ENCODE measurements around the gene MYO1H.
"Not testable (repeated sequence)": the region's sequence is repeated elsewhere in the genome, so short reads cannot be mapped to it uniquely, and the experiment has no call there.

The MYO1H gene

GRCh38 chr12:109422251-109422650 is 74.6 kb downstream of the MYO1H start:
- Histone ChIP-seq H3K27me3 (replicated peaks; ENCODE audit: control insufficient read depth, insufficient read depth, low read length) (peaks cover 53% of the 10 kb centered on the region), H3K36me3 (ENCODE audit: control insufficient read depth, insufficient read depth, low read length, severe bottlenecking) (no peaks in the 10 kb centered on the region), H3K9ac (ENCODE audit: low read length) (no peak overlapping the region), H3K4me1 (ENCODE audit: control insufficient read depth, insufficient read depth, low read length) (no peaks in the 10 kb centered on the region), H3K9me3 (ENCODE audit: control insufficient read depth, low read length) (no peaks in the 10 kb centered on the region), H3K4me3 (ENCODE audit: low read length) (no peak overlapping the region)
- DNase-seq (ENCODE audit: low read depth): no peak

GRCh38 chr12:109423392-109423791 is 75.7 kb downstream of the MYO1H start:
- Histone ChIP-seq H3K4me1 (ENCODE audit: control insufficient read depth, insufficient read depth, low read length) (no peaks in the 10 kb centered on the region), H3K4me3 (ENCODE audit: low read length) (no peak overlapping the region), H3K27me3 (replicated peaks; ENCODE audit: control insufficient read depth, insufficient read depth, low read length) (peaks cover 53% of the 10 kb centered on the region), H3K9me3 (ENCODE audit: control insufficient read depth, low read length) (no peaks in the 10 kb centered on the region), H3K9ac (ENCODE audit: low read length) (no peak overlapping the region), H3K36me3 (ENCODE audit: control insufficient read depth, insufficient read depth, low read length, severe bottlenecking) (no peaks in the 10 kb centered on the region)
- no peak for DNase-seq (ENCODE audit: low read depth)

GRCh38 chr12:109428037-109428629 is 80.4 kb downstream of the MYO1H start:
- Histone ChIP-seq H3K4me3 (ENCODE audit: low read length) (no peak overlapping the region), H3K9ac (ENCODE audit: low read length) (peak overlapping the region; percentile 9), H3K27me3 (replicated peaks; ENCODE audit: control insufficient read depth, insufficient read depth, low read length) (peaks cover 27% of the 10 kb centered on the region), H3K36me3 (ENCODE audit: control insufficient read depth, insufficient read depth, low read length, severe bottlenecking) (no peaks in the 10 kb centered on the region), H3K9me3 (ENCODE audit: control insufficient read depth, low read length) (no peaks in the 10 kb centered on the region), H3K4me1 (ENCODE audit: control insufficient read depth, insufficient read depth, low read length) (peaks cover 3% of the 10 kb centered on the region)
- peak; percentile 90 for DNase-seq (ENCODE audit: low read depth)

- not testable (repeated sequence) for H3K36me3 ChIP-seq (ENCODE audit: control insufficient read depth, insufficient read depth, low read length, severe bottlenecking); H3K9me3 ChIP-seq (ENCODE audit: control insufficient read depth, low read length); DNase-seq (ENCODE audit: low read depth); H3K4me3 ChIP-seq (ENCODE audit: low read length); H3K4me1 ChIP-seq (ENCODE audit: control insufficient read depth, insufficient read depth, low read length)
- Histone ChIP-seq H3K27me3 (replicated peaks; ENCODE audit: control insufficient read depth, insufficient read depth, low read length) (peaks cover 23% of the 10 kb centered on the region), H3K9ac (ENCODE audit: low read length) (peak overlapping the region; percentile 9)
Observed at GRCh38 chr12:109428804-109429203, 81.1 kb downstream of the MYO1H start.

GRCh38 chr12:109430244-109430643 is 82.5 kb downstream of the MYO1H start:
- Histone ChIP-seq H3K9ac (ENCODE audit: low read length) (no peak overlapping the region), H3K4me3 (ENCODE audit: low read length) (no peak overlapping the region), H3K36me3 (ENCODE audit: control insufficient read depth, insufficient read depth, low read length, severe bottlenecking) (no peaks in the 10 kb centered on the region), H3K27me3 (replicated peaks; ENCODE audit: control insufficient read depth, insufficient read depth, low read length) (peaks cover 14% of the 10 kb centered on the region), H3K9me3 (ENCODE audit: control insufficient read depth, low read length) (no peaks in the 10 kb centered on the region), H3K4me1 (ENCODE audit: control insufficient read depth, insufficient read depth, low read length) (peaks cover 10% of the 10 kb centered on the region)
- DNase-seq (ENCODE audit: low read depth): no peak

- no peak for DNase-seq (ENCODE audit: low read depth)
- H3K9ac ChIP-seq (ENCODE audit: low read length): no peak overlapping the region
- H3K4me1 ChIP-seq (ENCODE audit: control insufficient read depth, insufficient read depth, low read length): peaks cover 10% of the 10 kb centered on the region
- no peaks in the 10 kb centered on the region for H3K36me3 ChIP-seq (ENCODE audit: control insufficient read depth, insufficient read depth, low read length, severe bottlenecking)
- H3K9me3 ChIP-seq (ENCODE audit: control insufficient read depth, low read length): no peaks in the 10 kb centered on the region
- no peak overlapping the region for H3K4me3 ChIP-seq (ENCODE audit: low read length)
- H3K27me3 ChIP-seq (replicated peaks; ENCODE audit: control insufficient read depth, insufficient read depth, low read length): no peaks in the 10 kb centered on the region
Observed at GRCh38 chr12:109432431-109432830, 84.7 kb downstream of the MYO1H start.

GRCh38 chr12:109432842-109433304 is 85.2 kb downstream of the MYO1H start:
- Histone ChIP-seq H3K9me3 (ENCODE audit: control insufficient read depth, low read length) (no peaks in the 10 kb centered on the region), H3K4me1 (ENCODE audit: control insufficient read depth, insufficient read depth, low read length) (peaks cover 10% of the 10 kb centered on the region), H3K4me3 (ENCODE audit: low read length) (no peak overlapping the region), H3K36me3 (ENCODE audit: control insufficient read depth, insufficient read depth, low read length, severe bottlenecking) (no peaks in the 10 kb centered on the region), H3K9ac (ENCODE audit: low read length) (no peak overlapping the region), H3K27me3 (replicated peaks; ENCODE audit: control insufficient read depth, insufficient read depth, low read length) (no peaks in the 10 kb centered on the region)
- peak; percentile 87 for DNase-seq (ENCODE audit: low read depth)

GRCh38 chr12:109433618-109434017 is 85.9 kb downstream of the MYO1H start:
- H3K4me3 ChIP-seq (ENCODE audit: low read length): no peak overlapping the region
- peaks cover 10% of the 10 kb centered on the region for H3K4me1 ChIP-seq (ENCODE audit: control insufficient read depth, insufficient read depth, low read length)
- H3K36me3 ChIP-seq (ENCODE audit: control insufficient read depth, insufficient read depth, low read length, severe bottlenecking): no peaks in the 10 kb centered on the region
- DNase-seq (ENCODE audit: low read depth): no peak
- no peaks in the 10 kb centered on the region for H3K9me3 ChIP-seq (ENCODE audit: control insufficient read depth, low read length)
- H3K9ac ChIP-seq (ENCODE audit: low read length): no peak overlapping the region
- no peaks in the 10 kb centered on the region for H3K27me3 ChIP-seq (replicated peaks; ENCODE audit: control insufficient read depth, insufficient read depth, low read length)

GRCh38 chr12:109434582-109434981 is 86.9 kb downstream of the MYO1H start:
- Histone ChIP-seq H3K4me1 (ENCODE audit: control insufficient read depth, insufficient read depth, low read length) (peaks cover 19% of the 10 kb centered on the region), H3K27me3 (replicated peaks; ENCODE audit: control insufficient read depth, insufficient read depth, low read length) (no peaks in the 10 kb centered on the region), H3K9me3 (ENCODE audit: control insufficient read depth, low read length) (no peaks in the 10 kb centered on the region), H3K9ac (ENCODE audit: low read length) (no peak overlapping the region), H3K4me3 (ENCODE audit: low read length) (no peak overlapping the region), H3K36me3 (ENCODE audit: control insufficient read depth, insufficient read depth, low read length, severe bottlenecking) (no peaks in the 10 kb centered on the region)
- no peak for DNase-seq (ENCODE audit: low read depth)

- DNase-seq (ENCODE audit: low read depth): no peak
- peaks cover 27% of the 10 kb centered on the region for H3K4me1 ChIP-seq (ENCODE audit: control insufficient read depth, insufficient read depth, low read length)
- no peaks in the 10 kb centered on the region for H3K9me3 ChIP-seq (ENCODE audit: control insufficient read depth, low read length)
- H3K4me3 ChIP-seq (ENCODE audit: low read length): no peak overlapping the region
- no peaks in the 10 kb centered on the region for H3K36me3 ChIP-seq (ENCODE audit: control insufficient read depth, insufficient read depth, low read length, severe bottlenecking)
- no peaks in the 10 kb centered on the region for H3K27me3 ChIP-seq (replicated peaks; ENCODE audit: control insufficient read depth, insufficient read depth, low read length)
- no peak overlapping the region for H3K9ac ChIP-seq (ENCODE audit: low read length)
Observed at GRCh38 chr12:109435428-109436187, 87.9 kb downstream of the MYO1H start.

- Histone ChIP-seq H3K4me1 (ENCODE audit: control insufficient read depth, insufficient read depth, low read length) (peaks cover 32% of the 10 kb centered on the region), H3K4me3 (ENCODE audit: low read length) (no peak overlapping the region), H3K9me3 (ENCODE audit: control insufficient read depth, low read length) (no peaks in the 10 kb centered on the region), H3K9ac (ENCODE audit: low read length) (no peak overlapping the region), H3K36me3 (ENCODE audit: control insufficient read depth, insufficient read depth, low read length, severe bottlenecking) (no peaks in the 10 kb centered on the region), H3K27me3 (replicated peaks; ENCODE audit: control insufficient read depth, insufficient read depth, low read length) (no peaks in the 10 kb centered on the region)
- DNase-seq (ENCODE audit: low read depth): no peak
Observed at GRCh38 chr12:109436188-109436560, 88.5 kb downstream of the MYO1H start.
